Measurements from ENCODE around the gene INHBA. TPM values are rescaled to one million over a fixed set of nuclear protein-coding genes. Genes with fewer than 3 reads are reported as not detected.

Gene INHBA
- total and polyA plus RNA-seq, 2 experiments from 2014 or later: 0.94 to 1.3 TPM

DNA sequence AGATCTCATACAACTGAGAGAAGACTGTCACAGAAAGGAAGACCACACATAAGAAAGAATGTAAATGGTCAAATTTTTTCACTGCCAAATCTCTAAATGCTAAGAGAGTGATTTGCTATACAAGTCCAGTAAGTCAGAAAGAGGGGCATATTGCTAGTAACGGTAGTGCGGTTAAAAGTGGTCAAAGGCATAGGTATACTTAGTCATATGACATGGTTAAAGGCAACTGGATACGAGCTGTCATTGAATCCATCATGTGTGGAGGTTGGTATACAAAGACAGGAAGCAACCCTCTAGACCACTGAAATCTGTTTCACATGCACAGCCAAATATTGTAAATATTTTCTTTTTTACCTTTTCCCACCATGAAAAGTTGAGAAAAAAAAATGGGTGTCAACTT lies 4.8 kb downstream of the INHBA start:
- Histone ChIP-seq H3F3A (replicated peaks; ENCODE audit: low read depth) (no peaks in the 10 kb centered on the region; the same call in 1 of the 2 replicates), H3K4me3 (peak overlapping the region; percentile 69), H3K27me3 (ENCODE audit: insufficient read depth) (peaks cover 11% of the 10 kb centered on the region; the same call in 1 of the 2 replicates), H4K20me1 (replicated peaks; ENCODE audit: insufficient read depth) (no peaks in the 10 kb centered on the region), H2AFZ (no peak overlapping the region), H3K27ac (ENCODE audit: low read depth) (0 out of 2 replicates have a peak overlapping the region, but pooled peaks have one; percentile 3), H3K79me2 (replicated peaks; ENCODE audit: insufficient read depth) (0 out of 2 replicates have a peak, but pooled peaks cover 10% of the 10 kb centered on the region), H3K36me3 (ENCODE audit: insufficient read depth) (no peaks in the 10 kb centered on the region), H3K9me2 (ENCODE audit: insufficient read depth) (no peaks in the 10 kb centered on the region), H3K4me2 (peak overlapping the region; percentile 91), H3K4me1 (ENCODE audit: insufficient read depth) (peaks cover 80% of the 10 kb centered on the region)
- Mint-ChIP-seq H3K4me3 (no peak overlapping the region), H3K36me3 (ENCODE audit: low read depth) (no peaks in the 10 kb centered on the region), H3K27ac (no peak overlapping the region), H3K4me1 (peaks cover 75% of the 10 kb centered on the region), H3K9me3 (no peaks in the 10 kb centered on the region), H3K27me3 (ENCODE audit: insufficient read depth, low read depth, poor library complexity) (peaks cover 8% of the 10 kb centered on the region)
- ATAC-seq: no peak
- TF ChIP-seq CREB1 (CRISPR knock-in tag; IDR thresholded peaks at IDR 0.05; ENCODE audit: low read depth) (no peak), ZNF114 (CRISPR knock-in tag; IDR thresholded peaks at IDR 0.05) (no peak), STAT1 (IDR thresholded peaks at IDR 0.05; ENCODE audit: unreplicated experiment) (no peak), JUNB (IDR thresholded peaks at IDR 0.05; ENCODE audit: unreplicated experiment) (no peak), EZH2 (IDR thresholded peaks at IDR 0.05; ENCODE audit: low read depth, unreplicated experiment) (no peak), ZNF331 (CRISPR knock-in tag; IDR thresholded peaks at IDR 0.05; ENCODE audit: low read depth) (no peak), NANOG (IDR thresholded peaks at IDR 0.05; ENCODE audit: borderline replicate concordance) (no peak), POLR2AphosphoS5 (IDR thresholded peaks at IDR 0.05; ENCODE audit: low read depth) (no peak), EZH2phosphoT487 (IDR thresholded peaks at IDR 0.05; ENCODE audit: unreplicated experiment) (no peak)
- TF ChIP-seq, protein P1, sequence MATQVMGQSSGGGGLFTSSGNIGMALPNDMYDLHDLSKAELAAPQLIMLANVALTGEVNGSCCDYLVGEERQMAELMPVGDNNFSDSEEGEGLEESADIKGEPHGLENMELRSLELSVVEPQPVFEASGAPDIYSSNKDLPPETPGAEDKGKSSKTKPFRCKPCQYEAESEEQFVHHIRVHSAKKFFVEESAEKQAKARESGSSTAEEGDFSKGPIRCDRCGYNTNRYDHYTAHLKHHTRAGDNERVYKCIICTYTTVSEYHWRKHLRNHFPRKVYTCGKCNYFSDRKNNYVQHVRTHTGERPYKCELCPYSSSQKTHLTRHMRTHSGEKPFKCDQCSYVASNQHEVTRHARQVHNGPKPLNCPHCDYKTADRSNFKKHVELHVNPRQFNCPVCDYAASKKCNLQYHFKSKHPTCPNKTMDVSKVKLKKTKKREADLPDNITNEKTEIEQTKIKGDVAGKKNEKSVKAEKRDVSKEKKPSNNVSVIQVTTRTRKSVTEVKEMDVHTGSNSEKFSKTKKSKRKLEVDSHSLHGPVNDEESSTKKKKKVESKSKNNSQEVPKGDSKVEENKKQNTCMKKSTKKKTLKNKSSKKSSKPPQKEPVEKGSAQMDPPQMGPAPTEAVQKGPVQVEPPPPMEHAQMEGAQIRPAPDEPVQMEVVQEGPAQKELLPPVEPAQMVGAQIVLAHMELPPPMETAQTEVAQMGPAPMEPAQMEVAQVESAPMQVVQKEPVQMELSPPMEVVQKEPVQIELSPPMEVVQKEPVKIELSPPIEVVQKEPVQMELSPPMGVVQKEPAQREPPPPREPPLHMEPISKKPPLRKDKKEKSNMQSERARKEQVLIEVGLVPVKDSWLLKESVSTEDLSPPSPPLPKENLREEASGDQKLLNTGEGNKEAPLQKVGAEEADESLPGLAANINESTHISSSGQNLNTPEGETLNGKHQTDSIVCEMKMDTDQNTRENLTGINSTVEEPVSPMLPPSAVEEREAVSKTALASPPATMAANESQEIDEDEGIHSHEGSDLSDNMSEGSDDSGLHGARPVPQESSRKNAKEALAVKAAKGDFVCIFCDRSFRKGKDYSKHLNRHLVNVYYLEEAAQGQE (IDR thresholded peaks at IDR 0.05; ENCODE audit: unreplicated experiment): no peak
- TF ChIP-seq, protein P2, sequence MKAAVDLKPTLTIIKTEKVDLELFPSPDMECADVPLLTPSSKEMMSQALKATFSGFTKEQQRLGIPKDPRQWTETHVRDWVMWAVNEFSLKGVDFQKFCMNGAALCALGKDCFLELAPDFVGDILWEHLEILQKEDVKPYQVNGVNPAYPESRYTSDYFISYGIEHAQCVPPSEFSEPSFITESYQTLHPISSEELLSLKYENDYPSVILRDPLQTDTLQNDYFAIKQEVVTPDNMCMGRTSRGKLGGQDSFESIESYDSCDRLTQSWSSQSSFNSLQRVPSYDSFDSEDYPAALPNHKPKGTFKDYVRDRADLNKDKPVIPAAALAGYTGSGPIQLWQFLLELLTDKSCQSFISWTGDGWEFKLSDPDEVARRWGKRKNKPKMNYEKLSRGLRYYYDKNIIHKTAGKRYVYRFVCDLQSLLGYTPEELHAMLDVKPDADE (IDR thresholded peaks at IDR 0.05): no peak
- TF ChIP-seq, protein P3, sequence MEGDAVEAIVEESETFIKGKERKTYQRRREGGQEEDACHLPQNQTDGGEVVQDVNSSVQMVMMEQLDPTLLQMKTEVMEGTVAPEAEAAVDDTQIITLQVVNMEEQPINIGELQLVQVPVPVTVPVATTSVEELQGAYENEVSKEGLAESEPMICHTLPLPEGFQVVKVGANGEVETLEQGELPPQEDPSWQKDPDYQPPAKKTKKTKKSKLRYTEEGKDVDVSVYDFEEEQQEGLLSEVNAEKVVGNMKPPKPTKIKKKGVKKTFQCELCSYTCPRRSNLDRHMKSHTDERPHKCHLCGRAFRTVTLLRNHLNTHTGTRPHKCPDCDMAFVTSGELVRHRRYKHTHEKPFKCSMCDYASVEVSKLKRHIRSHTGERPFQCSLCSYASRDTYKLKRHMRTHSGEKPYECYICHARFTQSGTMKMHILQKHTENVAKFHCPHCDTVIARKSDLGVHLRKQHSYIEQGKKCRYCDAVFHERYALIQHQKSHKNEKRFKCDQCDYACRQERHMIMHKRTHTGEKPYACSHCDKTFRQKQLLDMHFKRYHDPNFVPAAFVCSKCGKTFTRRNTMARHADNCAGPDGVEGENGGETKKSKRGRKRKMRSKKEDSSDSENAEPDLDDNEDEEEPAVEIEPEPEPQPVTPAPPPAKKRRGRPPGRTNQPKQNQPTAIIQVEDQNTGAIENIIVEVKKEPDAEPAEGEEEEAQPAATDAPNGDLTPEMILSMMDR (conservative IDR thresholded peaks at IDR 0.05; ENCODE audit: low read depth in 2 of 2): no peak
- TF ChIP-seq, protein P4, sequence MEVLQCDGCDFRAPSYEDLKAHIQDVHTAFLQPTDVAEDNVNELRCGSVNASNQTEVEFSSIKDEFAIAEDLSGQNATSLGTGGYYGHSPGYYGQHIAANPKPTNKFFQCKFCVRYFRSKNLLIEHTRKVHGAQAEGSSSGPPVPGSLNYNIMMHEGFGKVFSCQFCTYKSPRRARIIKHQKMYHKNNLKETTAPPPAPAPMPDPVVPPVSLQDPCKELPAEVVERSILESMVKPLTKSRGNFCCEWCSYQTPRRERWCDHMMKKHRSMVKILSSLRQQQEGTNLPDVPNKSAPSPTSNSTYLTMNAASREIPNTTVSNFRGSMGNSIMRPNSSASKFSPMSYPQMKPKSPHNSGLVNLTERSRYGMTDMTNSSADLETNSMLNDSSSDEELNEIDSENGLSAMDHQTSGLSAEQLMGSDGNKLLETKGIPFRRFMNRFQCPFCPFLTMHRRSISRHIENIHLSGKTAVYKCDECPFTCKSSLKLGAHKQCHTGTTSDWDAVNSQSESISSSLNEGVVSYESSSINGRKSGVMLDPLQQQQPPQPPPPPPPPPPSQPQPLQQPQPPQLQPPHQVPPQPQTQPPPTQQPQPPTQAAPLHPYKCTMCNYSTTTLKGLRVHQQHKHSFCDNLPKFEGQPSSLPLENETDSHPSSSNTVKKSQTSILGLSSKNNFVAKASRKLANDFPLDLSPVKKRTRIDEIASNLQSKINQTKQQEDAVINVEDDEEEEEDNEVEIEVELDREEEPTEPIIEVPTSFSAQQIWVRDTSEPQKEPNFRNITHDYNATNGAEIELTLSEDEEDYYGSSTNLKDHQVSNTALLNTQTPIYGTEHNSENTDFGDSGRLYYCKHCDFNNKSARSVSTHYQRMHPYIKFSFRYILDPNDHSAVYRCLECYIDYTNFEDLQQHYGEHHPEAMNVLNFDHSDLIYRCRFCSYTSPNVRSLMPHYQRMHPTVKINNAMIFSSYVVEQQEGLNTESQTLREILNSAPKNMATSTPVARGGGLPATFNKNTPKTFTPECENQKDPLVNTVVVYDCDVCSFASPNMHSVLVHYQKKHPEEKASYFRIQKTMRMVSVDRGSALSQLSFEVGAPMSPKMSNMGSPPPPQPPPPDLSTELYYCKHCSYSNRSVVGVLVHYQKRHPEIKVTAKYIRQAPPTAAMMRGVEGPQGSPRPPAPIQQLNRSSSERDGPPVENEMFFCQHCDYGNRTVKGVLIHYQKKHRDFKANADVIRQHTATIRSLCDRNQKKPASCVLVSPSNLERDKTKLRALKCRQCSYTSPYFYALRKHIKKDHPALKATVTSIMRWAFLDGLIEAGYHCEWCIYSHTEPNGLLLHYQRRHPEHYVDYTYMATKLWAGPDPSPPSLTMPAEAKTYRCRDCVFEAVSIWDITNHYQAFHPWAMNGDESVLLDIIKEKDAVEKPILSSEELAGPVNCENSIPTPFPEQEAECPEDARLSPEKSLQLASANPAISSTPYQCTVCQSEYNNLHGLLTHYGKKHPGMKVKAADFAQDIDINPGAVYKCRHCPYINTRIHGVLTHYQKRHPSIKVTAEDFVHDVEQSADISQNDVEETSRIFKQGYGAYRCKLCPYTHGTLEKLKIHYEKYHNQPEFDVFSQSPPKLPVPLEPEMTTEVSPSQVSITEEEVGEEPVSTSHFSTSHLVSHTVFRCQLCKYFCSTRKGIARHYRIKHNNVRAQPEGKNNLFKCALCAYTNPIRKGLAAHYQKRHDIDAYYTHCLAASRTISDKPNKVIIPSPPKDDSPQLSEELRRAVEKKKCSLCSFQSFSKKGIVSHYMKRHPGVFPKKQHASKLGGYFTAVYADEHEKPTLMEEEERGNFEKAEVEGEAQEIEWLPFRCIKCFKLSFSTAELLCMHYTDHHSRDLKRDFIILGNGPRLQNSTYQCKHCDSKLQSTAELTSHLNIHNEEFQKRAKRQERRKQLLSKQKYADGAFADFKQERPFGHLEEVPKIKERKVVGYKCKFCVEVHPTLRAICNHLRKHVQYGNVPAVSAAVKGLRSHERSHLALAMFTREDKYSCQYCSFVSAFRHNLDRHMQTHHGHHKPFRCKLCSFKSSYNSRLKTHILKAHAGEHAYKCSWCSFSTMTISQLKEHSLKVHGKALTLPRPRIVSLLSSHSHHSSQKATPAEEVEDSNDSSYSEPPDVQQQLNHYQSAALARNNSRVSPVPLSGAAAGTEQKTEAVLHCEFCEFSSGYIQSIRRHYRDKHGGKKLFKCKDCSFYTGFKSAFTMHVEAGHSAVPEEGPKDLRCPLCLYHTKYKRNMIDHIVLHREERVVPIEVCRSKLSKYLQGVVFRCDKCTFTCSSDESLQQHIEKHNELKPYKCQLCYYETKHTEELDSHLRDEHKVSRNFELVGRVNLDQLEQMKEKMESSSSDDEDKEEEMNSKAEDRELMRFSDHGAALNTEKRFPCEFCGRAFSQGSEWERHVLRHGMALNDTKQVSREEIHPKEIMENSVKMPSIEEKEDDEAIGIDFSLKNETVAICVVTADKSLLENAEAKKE (CRISPR knock-in tag; IDR thresholded peaks at IDR 0.05): no peak
- DNase-seq (ENCODE audit: low spot score): no peak
